T-cell (primary cell): ENCODE results near the gene HDHD2. TPM values are rescaled to one million over a fixed set of nuclear protein-coding genes. Genes with fewer than 3 reads are reported as not detected.

ENCODE experiments used
- ATAC-seq, 4 experiments: fragments of 200-7000 bp in 3 of 4; fragments of 150-1000 bp in 1 of 4; cut with Tn5 transposase; replicated peaks in 1 of 4; 1 replicate in 3 of 4; 2 replicates in 1 of 4; pipeline ENCODE4 v1.10.0; 2021; ENCODE audit warnings: moderate library complexity in 3 of 4, mild to moderate bottlenecking in 2 of 4, moderate number of reproducible peaks in 1 of 4
- CTCF ChIA-PET, 2 donors: fragments of 300-600 bp; sonication (Branson Sonifier 250); formaldehyde crosslinking; loops; one replicate each; lab custom pipeline; 2022; ENCODE audit warnings: antibody characterized with exemption in 2 of 2; lab: Charles Lee
- POLR2A ChIA-PET, 2 donors: fragments of 300-600 bp; sonication (Branson Sonifier 250); formaldehyde crosslinking; loops; one replicate each; lab custom pipeline; 2022; ENCODE audit warnings: antibody characterized with exemption in 2 of 2; lab: Charles Lee
- DNase-seq, 35 experiments: peaks; one replicate each; pipeline versions ENCODE4 v3.0.0 to v3.0.0-alpha.2; 2013 to 2023
- H3K27ac ChIP-seq: one replicate; pipeline ENCODE4 v1.5.1; 2013; ENCODE audit warnings: low read length
- H3K27me3 ChIP-seq, 2 experiments: replicated peaks in 1 of 2; 1 replicate in 1 of 2; 2 replicates in 1 of 2; pipeline versions ENCODE4 v1.6.1 to v1.7.0; 2013; ENCODE audit warnings: low read length in 1 of 2, mixed read lengths in 1 of 2; ENCODE audit not compliant: control insufficient read depth in 2 of 2, insufficient read depth in 2 of 2; ENCODE audit errors: extremely low read depth in 1 of 2
- H3K36me3 ChIP-seq, 2 donors: 1 replicate in 1 of 2; 2 replicates in 1 of 2; pipeline versions ENCODE4 v1.6.1 to v1.7.0; 2013; ENCODE audit warnings: low read length in 1 of 2; ENCODE audit not compliant: control insufficient read depth in 2 of 2, insufficient read depth in 1 of 2; ENCODE audit errors: extremely low read depth in 1 of 2
- H3K4me1 ChIP-seq, 2 experiments: 1 replicate in 1 of 2; 2 replicates in 1 of 2; pipeline versions ENCODE4 v1.6.1 to v1.7.0; 2013; ENCODE audit warnings: low read length in 2 of 2, mixed read lengths in 1 of 2; ENCODE audit not compliant: insufficient read depth in 2 of 2, control insufficient read depth in 1 of 2; ENCODE audit errors: extremely low read depth in 1 of 2
- H3K4me3 ChIP-seq, 2 donors: 1 replicate in 1 of 2; 2 replicates in 1 of 2; pipeline versions ENCODE4 v1.5.1 to v1.7.0; 2013; ENCODE audit warnings: mild to moderate bottlenecking in 2 of 2, low read length in 1 of 2, moderate library complexity in 1 of 2; ENCODE audit not compliant: control insufficient read depth in 1 of 2; ENCODE audit errors: extremely low read depth in 1 of 2
- H3K9me3 ChIP-seq: 2 replicates; pipeline ENCODE4 v1.7.0; 2013
- H3K27ac Mint-ChIP-seq, 2 donors: one replicate each; pipeline ENCODE4 v1.8.0; 2020 to 2021; ENCODE audit warnings: mild to moderate bottlenecking in 2 of 2, mixed read lengths in 2 of 2
- H3K27me3 Mint-ChIP-seq, 2 donors: one replicate each; pipeline ENCODE4 v1.8.0; 2021 to 2022; ENCODE audit warnings: mixed read lengths in 2 of 2
- H3K36me3 Mint-ChIP-seq: one replicate; pipeline ENCODE4 v1.8.0; 2021; ENCODE audit warnings: mixed read lengths
- H3K4me1 Mint-ChIP-seq, 3 donors: one replicate each; pipeline ENCODE4 v1.8.0; 2020 to 2022; ENCODE audit warnings: mixed read lengths in 3 of 3, mild to moderate bottlenecking in 1 of 3
- H3K4me3 Mint-ChIP-seq, 3 donors: one replicate each; pipeline ENCODE4 v1.8.0; 2020 to 2022; ENCODE audit warnings: mild to moderate bottlenecking in 3 of 3, mixed read lengths in 3 of 3, moderate library complexity in 3 of 3
- H3K9me3 Mint-ChIP-seq, 3 donors: one replicate each; pipeline ENCODE4 v1.8.0; 2020 to 2022; ENCODE audit warnings: mixed read lengths in 3 of 3
- WGBS: methylation state at CpG from one replicate; pipeline ENCODE4 v1.1.5; 2013; ENCODE audit warnings: missing lambda C conversion rate; ENCODE audit not compliant: insufficient coverage; 5-methylcytosine and 5-hydroxymethylcytosine counted together
- total RNA-seq, 35 experiments: library from RNA in 6 of 35; stranded (reverse) in 6 of 35; fragments of 120-200 nt in 1 of 35; gene quantifications; one replicate each; pipeline versions ENCODE4 v1.2.1 to v1.2.4 and lab custom pipeline; 2013 to 2026

Gene HDHD2
- total RNA-seq, 5 donors from 2014 or later (not counting 1 experiment from before 2014, with no cell fraction given): 32.9 to 39.3 (median 34.3) TPM

- peak overlapping the region; percentile 77 for H3K27ac ChIP-seq
- H3K9me3 Mint-ChIP-seq: no peaks in the 10 kb centered on the region
- H3K36me3 ChIP-seq: peaks cover 0 to 11% of the 10 kb centered on the region in 2 donors
- H3K36me3 Mint-ChIP-seq: peaks cover 18% of the 10 kb centered on the region
- H3K4me3 Mint-ChIP-seq: peak overlapping the region; percentile 94 to 98 (median 97)
- H3K9me3 ChIP-seq: no peaks in the 10 kb centered on the region
- peak overlapping the region in 1 of 2 donors; percentile 76 for H3K4me3 ChIP-seq
- DNase-seq (no peak), ATAC-seq (no peak)
- peaks cover 5 to 21% of the 10 kb centered on the region in 2 experiments for H3K4me1 ChIP-seq
- peaks cover 43 to 47% (median 46%) of the 10 kb centered on the region in 3 donors for H3K4me1 Mint-ChIP-seq
- peak overlapping the region; percentile 96 to 98 for H3K27ac Mint-ChIP-seq
- POLR2A ChIA-PET: interaction anchor here (0.6 kb wide), 2 partner anchors 16 kb away, joined by 6 to 13 read pairs; no protein-coding TSS in a partner anchor
- no peaks in the 10 kb centered on the region for H3K27me3 Mint-ChIP-seq
- CTCF ChIA-PET: interaction anchor here in 1 of 2 donors (0.6 to 0.9 kb wide), 2 partner anchors 17 to 831 kb away, joined by 4 to 5 read pairs; no protein-coding TSS in a partner anchor
- no peaks in the 10 kb centered on the region for H3K27me3 ChIP-seq
These were observed 1.1 kb upstream of the HDHD2 start for GRCh38 chr18:47151439-47151838.

- WGBS: 7% methylated on average over 6 of the region's 13 CpGs
- H3K27ac Mint-ChIP-seq: peak overlapping the region; percentile 96 to 98
- POLR2A ChIA-PET: interaction anchor here in 1 of 2 donors (0.6 kb wide), 1 partner anchor 16 kb away, joined by 13 read pairs; no protein-coding TSS in a partner anchor
These were observed 595 bp upstream of the HDHD2 start for GRCh38 chr18:47150824-47151366.

GRCh38 chr18:47149457-47150028, 757 bp downstream of the HDHD2 start:
- Histone ChIP-seq H3K9me3 (no peaks in the 10 kb centered on the region), H3K4me1 (peaks cover 5 to 21% of the 10 kb centered on the region in 2 experiments), H3K27ac (peak overlapping the region; percentile 77), H3K36me3 (peaks cover 0 to 10% of the 10 kb centered on the region in 2 donors), H3K4me3 (peak overlapping the region; percentile 76 to 91), H3K27me3 (no peaks in the 10 kb centered on the region)
- Mint-ChIP-seq H3K9me3 (no peaks in the 10 kb centered on the region), H3K36me3 (peaks cover 12% of the 10 kb centered on the region), H3K27ac (peak overlapping the region; percentile 96 to 98), H3K27me3 (no peaks in the 10 kb centered on the region), H3K4me1 (peaks cover 61 to 65% (median 65%) of the 10 kb centered on the region in 3 donors), H3K4me3 (peak overlapping the region; percentile 94 to 98 (median 97))
- 40% methylated on average over 9 of the region's 12 CpGs for WGBS
- ATAC-seq (no peak), DNase-seq (no peak)
- POLR2A ChIA-PET: no interaction called here
- CTCF ChIA-PET: interaction anchor here in 1 of 2 donors (0.7 to 1.4 kb wide), 3 partner anchors 48 to 599 kb away, joined by 3 to 4 read pairs (median 3); no protein-coding TSS in a partner anchor

More at GRCh38 chr18:47150824-47151366, 595 bp upstream of the HDHD2 start:
- peaks cover 0 to 11% of the 10 kb centered on the region in 2 donors for H3K36me3 ChIP-seq
- ATAC-seq: peak in 1 of 4 experiments; percentile 11
- peaks cover 5 to 21% of the 10 kb centered on the region in 2 experiments for H3K4me1 ChIP-seq
- no peaks in the 10 kb centered on the region for H3K9me3 ChIP-seq
- H3K4me1 Mint-ChIP-seq: peaks cover 48 to 53% (median 51%) of the 10 kb centered on the region in 3 donors
- no peaks in the 10 kb centered on the region for H3K27me3 Mint-ChIP-seq
- H3K27ac ChIP-seq: peak overlapping the region; percentile 77
- peak overlapping the region; percentile 94 to 98 (median 97) for H3K4me3 Mint-ChIP-seq
- H3K36me3 Mint-ChIP-seq: peaks cover 15% of the 10 kb centered on the region
- H3K4me3 ChIP-seq: peak overlapping the region; percentile 76 to 91
- CTCF ChIA-PET: interaction anchor here in 1 of 2 donors (0.9 to 1.4 kb wide), 2 partner anchors 17 to 53 kb away, joined by 3 to 4 read pairs; no protein-coding TSS in a partner anchor
- peak in 4 of 35 experiments; percentile 2 to 6 (median 4) for DNase-seq
- H3K9me3 Mint-ChIP-seq: no peaks in the 10 kb centered on the region
- H3K27me3 ChIP-seq: no peaks in the 10 kb centered on the region

- Mint-ChIP-seq H3K9me3 (no peaks in the 10 kb centered on the region), H3K4me1 (peaks cover 62 to 73% (median 68%) of the 10 kb centered on the region in 3 donors), H3K4me3 (no peak overlapping the region), H3K27me3 (no peaks in the 10 kb centered on the region), H3K27ac (no peak overlapping the region), H3K36me3 (peaks cover 19% of the 10 kb centered on the region)
- DNase-seq (no peak), ATAC-seq (no peak)
- WGBS: no CpG with 5 or more reads among the region's 3 CpGs
- no peaks in the 10 kb centered on the region for H3K9me3 ChIP-seq
- no peak overlapping the region for H3K4me3 ChIP-seq
- H3K36me3 ChIP-seq: peaks cover 0 to 6% of the 10 kb centered on the region in 2 donors
- peaks cover 3 to 13% of the 10 kb centered on the region in 2 experiments for H3K4me1 ChIP-seq
- CTCF ChIA-PET: no interaction called here
- POLR2A ChIA-PET: no interaction called here
- no peak overlapping the region for H3K27ac ChIP-seq
- H3K27me3 ChIP-seq: no peaks in the 10 kb centered on the region
These were observed 4.1 kb downstream of the HDHD2 start for GRCh38 chr18:47146206-47146605.

GRCh38 chr18:47143899-47144485, 6.3 kb downstream of the HDHD2 start:
- Histone ChIP-seq H3K36me3 (peaks cover 0 to 6% of the 10 kb centered on the region in 2 donors), H3K27me3 (no peaks in the 10 kb centered on the region), H3K27ac (no peak overlapping the region), H3K9me3 (no peaks in the 10 kb centered on the region), H3K4me1 (no peaks in the 10 kb centered on the region), H3K4me3 (no peak overlapping the region)
- ChIA-PET POLR2A (interaction anchor here in 1 of 2 donors (0.7 kb wide), 1 partner anchor 1763 kb away, joined by 4 read pairs; no protein-coding TSS in a partner anchor), CTCF (interaction anchor here in 1 of 2 donors (0.6 kb wide), 2 partner anchors 575 to 1478 kb away, joined by 3 to 6 read pairs; no protein-coding TSS in a partner anchor)
- Mint-ChIP-seq H3K4me1 (peaks cover 43 to 56% (median 46%) of the 10 kb centered on the region in 3 donors), H3K27me3 (no peaks in the 10 kb centered on the region), H3K36me3 (peaks cover 28% of the 10 kb centered on the region), H3K27ac (no peak overlapping the region), H3K9me3 (no peaks in the 10 kb centered on the region), H3K4me3 (no peak overlapping the region)
- WGBS: no CpG with 5 or more reads among the region's 4 CpGs
- no peak for ATAC-seq
- no peak for DNase-seq

- no peaks in the 10 kb centered on the region for H3K9me3 ChIP-seq
- Mint-ChIP-seq H3K27ac (no peak overlapping the region), H3K4me1 (peaks cover 40 to 49% (median 43%) of the 10 kb centered on the region in 3 donors), H3K36me3 (peaks cover 34% of the 10 kb centered on the region), H3K4me3 (no peak overlapping the region), H3K27me3 (no peaks in the 10 kb centered on the region), H3K9me3 (no peaks in the 10 kb centered on the region)
- ChIA-PET CTCF (interaction anchor here in 1 of 2 donors (0.6 kb wide), 1 partner anchor 1477 kb away, joined by 3 read pairs; no protein-coding TSS in a partner anchor), POLR2A (no interaction called here)
- no CpG with 5 or more reads among the region's 5 CpGs for WGBS
- H3K4me1 ChIP-seq: no peaks in the 10 kb centered on the region
- H3K4me3 ChIP-seq: no peak overlapping the region
- no peak overlapping the region for H3K27ac ChIP-seq
- ATAC-seq (no peak), DNase-seq (no peak)
- peaks cover 0 to 6% of the 10 kb centered on the region in 2 donors for H3K36me3 ChIP-seq
- H3K27me3 ChIP-seq: no peaks in the 10 kb centered on the region
These were observed 7.1 kb downstream of the HDHD2 start for GRCh38 chr18:47143153-47143552.
